ENCODE data around the gene MAMSTR.
A peak's percentile ranks its signal among the peaks of the same experiment; 100 is the strongest.

Gene MAMSTR

GRCh38 chr19:48751845-48752495, 32.4 kb upstream of the MAMSTR start:
- no peak for DNase-seq
- TF ChIP-seq POLR2A (IDR thresholded peaks at IDR 0.05; ENCODE audit: low read length) (no peak), GATA1 (IDR thresholded peaks at IDR 0.05; ENCODE audit: low read depth, low read length) (no peak)

GRCh38 chr19:48750771-48751504, 31.4 kb upstream of the MAMSTR start:
- DNase-seq = no peak
- TF ChIP-seq GATA1 (IDR thresholded peaks at IDR 0.05; ENCODE audit: low read depth, low read length) (no peak), POLR2A (IDR thresholded peaks at IDR 0.05; ENCODE audit: low read length) (no peak)

GRCh38 chr19:48750351-48750750, 30.8 kb upstream of the MAMSTR start:
- DNase-seq = no peak
- TF ChIP-seq GATA1 (IDR thresholded peaks at IDR 0.05; ENCODE audit: low read depth, low read length) = no peak
- TF ChIP-seq POLR2A (IDR thresholded peaks at IDR 0.05; ENCODE audit: low read length) = no peak

GRCh38 chr19:48749571-48750198, 30.2 kb upstream of the MAMSTR start:
- TF ChIP-seq POLR2A (IDR thresholded peaks at IDR 0.05; ENCODE audit: low read length) = no peak
- no peak for TF ChIP-seq GATA1 (IDR thresholded peaks at IDR 0.05; ENCODE audit: low read depth, low read length)

GRCh38 chr19:48746738-48747575, 27.4 kb upstream of the MAMSTR start, which contains the start of gene IZUMO1:
IZUMO1 (minus strand) TSS chr19:48746909; CDS start chr19:48745859, 1,050 bp downstream.
- DNase-seq = peak; percentile 87 to 89
- TF ChIP-seq GATA1 (IDR thresholded peaks at IDR 0.05; ENCODE audit: low read depth, low read length) (no peak), POLR2A (IDR thresholded peaks at IDR 0.05; ENCODE audit: low read length) (peak; percentile 33)

More at GRCh38 chr19:48749571-48750198, 30.2 kb upstream of the MAMSTR start:
- no peak for DNase-seq

GRCh38 chr19:48746110-48746509, 26.6 kb upstream of the MAMSTR start:
- no peak for DNase-seq
- TF ChIP-seq GATA1 (IDR thresholded peaks at IDR 0.05; ENCODE audit: low read depth, low read length) (no peak), POLR2A (IDR thresholded peaks at IDR 0.05; ENCODE audit: low read length) (no peak)

- TF ChIP-seq POLR2A (IDR thresholded peaks at IDR 0.05; ENCODE audit: low read length) (no peak), GATA1 (IDR thresholded peaks at IDR 0.05; ENCODE audit: low read depth, low read length) (no peak)
- DNase-seq = peak; percentile 81 to 86
Observed at GRCh38 chr19:48745208-48745995, 25.9 kb upstream of the MAMSTR start.

- DNase-seq = no peak
- no peak for TF ChIP-seq POLR2A (IDR thresholded peaks at IDR 0.05; ENCODE audit: low read length)
- TF ChIP-seq GATA1 (IDR thresholded peaks at IDR 0.05; ENCODE audit: low read depth, low read length) = no peak
Observed at GRCh38 chr19:48742096-48742495, 22.6 kb upstream of the MAMSTR start.

- peak; percentile 86 to 90 for DNase-seq
- TF ChIP-seq GATA1 (IDR thresholded peaks at IDR 0.05; ENCODE audit: low read depth, low read length) (no peak), POLR2A (IDR thresholded peaks at IDR 0.05; ENCODE audit: low read length) (peak; percentile 22)
Observed at GRCh38 chr19:48741129-48741999, 21.8 kb upstream of the MAMSTR start.

- DNase-seq = no peak
- TF ChIP-seq GATA1 (IDR thresholded peaks at IDR 0.05; ENCODE audit: low read depth, low read length) (no peak), POLR2A (IDR thresholded peaks at IDR 0.05; ENCODE audit: low read length) (no peak)
Observed at GRCh38 chr19:48740164-48740972, 20.8 kb upstream of the MAMSTR start, which contains the start of gene RASIP1. RASIP1 (minus strand) TSS chr19:48740610; CDS start chr19:48740282, 328 bp downstream.

Data from erythroblast (primary cell).